HepG2 (cell line): ENCODE data around the gene APOA1. TPM values are rescaled to one million over a fixed set of nuclear protein-coding genes. Genes with fewer than 3 reads are reported as not detected.

Experiments
- FOXC1 ChIP-seq: sonication (generic); formaldehyde crosslinking; IDR thresholded peaks from 2 replicates; pipeline ENCODE4 v1.8.0; 2022; ENCODE audit warnings: mild to moderate bottlenecking, missing genetic modification reagents, borderline replicate concordance
- KDM6A ChIP-seq: IDR thresholded peaks from 2 replicates; pipeline ENCODE4 v1.6.1; 2016; ENCODE audit warnings: low read depth
- SIN3B ChIP-seq: fragments of 150-350 bp; IDR thresholded peaks from 2 replicates; pipeline ENCODE4 v1.6.1; 2014; ENCODE audit warnings: low read length
- ZFX ChIP-seq: sonication (generic); formaldehyde crosslinking; IDR thresholded peaks from 2 replicates; pipeline ENCODE4 v1.4.0; 2020; ENCODE audit warnings: mild to moderate bottlenecking, low read depth, missing genetic modification reagents, moderate library complexity
- ZNF275 ChIP-seq: sonication (generic); formaldehyde crosslinking; IDR thresholded peaks from 2 replicates; pipeline ENCODE4 v1.8.0; 2022; ENCODE audit warnings: missing genetic modification reagents, mild to moderate bottlenecking, inconsistent platforms, borderline replicate concordance
- ZNF281 ChIP-seq: sonication (generic); formaldehyde crosslinking; IDR thresholded peaks from 2 replicates; pipeline ENCODE4 v1.4.0; 2020; ENCODE audit warnings: missing genetic modification reagents, borderline replicate concordance
- polyA plus RNA-seq, 8 experiments: library from polyadenylated mRNA; depleted of rRNA in 3 of 8; stranded (reverse) in 7 of 8; unstranded in 1 of 8; fragments of >200 nt; fragmentation: Illumina TruSeq in 4 of 8; extraction: Trizol in 4 of 8; gene quantifications; 2 replicates each; pipeline versions ENCODE4 v1.2.1 to v1.2.3, GENCODE V29; 2011 to 2016; ENCODE audit warnings: low read depth in 4 of 8, missing spikeins in 1 of 8, mixed read lengths in 1 of 8; ENCODE audit not compliant: insufficient read depth in 1 of 8
- total RNA-seq, 5 experiments: library from RNA; depleted of rRNA; stranded (reverse); fragments of >200 nt; fragmentation: Illumina TruSeq; extraction: Trizol; gene quantifications; 2 replicates each; pipeline ENCODE4 v1.2.3, GENCODE V29; 2016; ENCODE audit warnings: low read depth in 1 of 5
- TF ChIP-seq, protein P1 (sequence below): sonication (generic); formaldehyde crosslinking; IDR thresholded peaks from 2 replicates; pipeline ENCODE4 v1.5.1; 2020; ENCODE audit warnings: mild to moderate bottlenecking, missing genetic modification reagents
- TF ChIP-seq, protein P2 (sequence below): IDR thresholded peaks from 2 replicates; pipeline ENCODE4 v1.4.0; 2020; ENCODE audit warnings: mild to moderate bottlenecking, missing genetic modification reagents
- TF ChIP-seq, protein P3 (sequence below): sonication (generic); formaldehyde crosslinking; conservative IDR thresholded peaks from 2 replicates; pipeline ENCODE4 v1.4.0; 2020; ENCODE audit warnings: mild to moderate bottlenecking, missing genetic modification reagents, moderate library complexity
- TF ChIP-seq, protein P4 (sequence below): sonication (generic); formaldehyde crosslinking; IDR thresholded peaks from 2 replicates; pipeline ENCODE4 v1.5.1; 2020; ENCODE audit warnings: mild to moderate bottlenecking, moderate library complexity, missing genetic modification reagents

APOA1 gene
- total and polyA plus RNA-seq, 2 of the 13 experiments (the other 11 are each of a cell fraction or from before 2014, with no cell fraction given): 1,973 to 5,485 TPM

- TF ChIP-seq, protein P1, sequence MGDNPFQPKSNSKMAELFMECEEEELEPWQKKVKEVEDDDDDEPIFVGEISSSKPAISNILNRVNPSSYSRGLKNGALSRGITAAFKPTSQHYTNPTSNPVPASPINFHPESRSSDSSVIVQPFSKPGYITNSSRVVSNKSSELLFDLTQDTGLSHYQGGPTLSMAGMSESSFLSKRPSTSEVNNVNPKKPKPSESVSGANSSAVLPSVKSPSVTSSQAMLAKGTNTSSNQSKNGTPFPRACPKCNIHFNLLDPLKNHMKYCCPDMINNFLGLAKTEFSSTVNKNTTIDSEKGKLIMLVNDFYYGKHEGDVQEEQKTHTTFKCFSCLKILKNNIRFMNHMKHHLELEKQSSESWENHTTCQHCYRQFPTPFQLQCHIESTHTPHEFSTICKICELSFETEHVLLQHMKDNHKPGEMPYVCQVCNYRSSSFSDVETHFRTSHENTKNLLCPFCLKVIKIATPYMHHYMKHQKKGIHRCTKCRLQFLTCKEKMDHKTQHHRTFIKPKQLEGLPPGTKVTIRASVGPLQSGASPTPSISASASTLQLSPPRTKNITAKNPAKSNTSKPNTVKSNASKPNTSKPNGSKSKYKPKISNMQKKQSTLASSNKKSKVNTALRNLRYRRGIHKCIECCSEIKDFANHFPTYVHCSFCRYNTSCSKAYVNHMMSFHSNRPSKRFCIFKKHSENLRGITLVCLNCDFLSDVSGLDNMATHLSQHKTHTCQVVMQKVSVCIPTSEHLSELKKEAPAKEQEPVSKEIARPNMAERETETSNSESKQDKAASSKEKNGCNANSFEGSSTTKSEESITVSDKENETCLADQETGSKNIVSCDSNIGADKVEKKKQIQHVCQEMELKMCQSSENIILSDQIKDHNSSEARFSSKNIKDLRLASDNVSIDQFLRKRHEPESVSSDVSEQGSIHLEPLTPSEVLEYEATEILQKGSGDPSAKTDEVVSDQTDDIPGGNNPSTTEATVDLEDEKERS (CRISPR knock-in tag): no peak
- TF ChIP-seq SIN3B: no peak
- TF ChIP-seq, protein P2, sequence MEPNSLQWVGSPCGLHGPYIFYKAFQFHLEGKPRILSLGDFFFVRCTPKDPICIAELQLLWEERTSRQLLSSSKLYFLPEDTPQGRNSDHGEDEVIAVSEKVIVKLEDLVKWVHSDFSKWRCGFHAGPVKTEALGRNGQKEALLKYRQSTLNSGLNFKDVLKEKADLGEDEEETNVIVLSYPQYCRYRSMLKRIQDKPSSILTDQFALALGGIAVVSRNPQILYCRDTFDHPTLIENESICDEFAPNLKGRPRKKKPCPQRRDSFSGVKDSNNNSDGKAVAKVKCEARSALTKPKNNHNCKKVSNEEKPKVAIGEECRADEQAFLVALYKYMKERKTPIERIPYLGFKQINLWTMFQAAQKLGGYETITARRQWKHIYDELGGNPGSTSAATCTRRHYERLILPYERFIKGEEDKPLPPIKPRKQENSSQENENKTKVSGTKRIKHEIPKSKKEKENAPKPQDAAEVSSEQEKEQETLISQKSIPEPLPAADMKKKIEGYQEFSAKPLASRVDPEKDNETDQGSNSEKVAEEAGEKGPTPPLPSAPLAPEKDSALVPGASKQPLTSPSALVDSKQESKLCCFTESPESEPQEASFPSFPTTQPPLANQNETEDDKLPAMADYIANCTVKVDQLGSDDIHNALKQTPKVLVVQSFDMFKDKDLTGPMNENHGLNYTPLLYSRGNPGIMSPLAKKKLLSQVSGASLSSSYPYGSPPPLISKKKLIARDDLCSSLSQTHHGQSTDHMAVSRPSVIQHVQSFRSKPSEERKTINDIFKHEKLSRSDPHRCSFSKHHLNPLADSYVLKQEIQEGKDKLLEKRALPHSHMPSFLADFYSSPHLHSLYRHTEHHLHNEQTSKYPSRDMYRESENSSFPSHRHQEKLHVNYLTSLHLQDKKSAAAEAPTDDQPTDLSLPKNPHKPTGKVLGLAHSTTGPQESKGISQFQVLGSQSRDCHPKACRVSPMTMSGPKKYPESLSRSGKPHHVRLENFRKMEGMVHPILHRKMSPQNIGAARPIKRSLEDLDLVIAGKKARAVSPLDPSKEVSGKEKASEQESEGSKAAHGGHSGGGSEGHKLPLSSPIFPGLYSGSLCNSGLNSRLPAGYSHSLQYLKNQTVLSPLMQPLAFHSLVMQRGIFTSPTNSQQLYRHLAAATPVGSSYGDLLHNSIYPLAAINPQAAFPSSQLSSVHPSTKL: peak; percentile 67; the same call in 1 of the 2 replicates
- peak; percentile 57; the same call in 1 of the 2 replicates for TF ChIP-seq KDM6A (CRISPR knock-in tag)
- TF ChIP-seq FOXC1 (CRISPR knock-in tag): peak; percentile 77
- TF ChIP-seq ZFX (CRISPR knock-in tag): peak; percentile 75
- TF ChIP-seq, protein P3, sequence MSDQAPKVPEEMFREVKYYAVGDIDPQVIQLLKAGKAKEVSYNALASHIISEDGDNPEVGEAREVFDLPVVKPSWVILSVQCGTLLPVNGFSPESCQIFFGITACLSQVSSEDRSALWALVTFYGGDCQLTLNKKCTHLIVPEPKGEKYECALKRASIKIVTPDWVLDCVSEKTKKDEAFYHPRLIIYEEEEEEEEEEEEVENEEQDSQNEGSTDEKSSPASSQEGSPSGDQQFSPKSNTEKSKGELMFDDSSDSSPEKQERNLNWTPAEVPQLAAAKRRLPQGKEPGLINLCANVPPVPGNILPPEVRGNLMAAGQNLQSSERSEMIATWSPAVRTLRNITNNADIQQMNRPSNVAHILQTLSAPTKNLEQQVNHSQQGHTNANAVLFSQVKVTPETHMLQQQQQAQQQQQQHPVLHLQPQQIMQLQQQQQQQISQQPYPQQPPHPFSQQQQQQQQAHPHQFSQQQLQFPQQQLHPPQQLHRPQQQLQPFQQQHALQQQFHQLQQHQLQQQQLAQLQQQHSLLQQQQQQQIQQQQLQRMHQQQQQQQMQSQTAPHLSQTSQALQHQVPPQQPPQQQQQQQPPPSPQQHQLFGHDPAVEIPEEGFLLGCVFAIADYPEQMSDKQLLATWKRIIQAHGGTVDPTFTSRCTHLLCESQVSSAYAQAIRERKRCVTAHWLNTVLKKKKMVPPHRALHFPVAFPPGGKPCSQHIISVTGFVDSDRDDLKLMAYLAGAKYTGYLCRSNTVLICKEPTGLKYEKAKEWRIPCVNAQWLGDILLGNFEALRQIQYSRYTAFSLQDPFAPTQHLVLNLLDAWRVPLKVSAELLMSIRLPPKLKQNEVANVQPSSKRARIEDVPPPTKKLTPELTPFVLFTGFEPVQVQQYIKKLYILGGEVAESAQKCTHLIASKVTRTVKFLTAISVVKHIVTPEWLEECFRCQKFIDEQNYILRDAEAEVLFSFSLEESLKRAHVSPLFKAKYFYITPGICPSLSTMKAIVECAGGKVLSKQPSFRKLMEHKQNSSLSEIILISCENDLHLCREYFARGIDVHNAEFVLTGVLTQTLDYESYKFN (CRISPR knock-in tag): peak; percentile 89
- TF ChIP-seq, protein P4, sequence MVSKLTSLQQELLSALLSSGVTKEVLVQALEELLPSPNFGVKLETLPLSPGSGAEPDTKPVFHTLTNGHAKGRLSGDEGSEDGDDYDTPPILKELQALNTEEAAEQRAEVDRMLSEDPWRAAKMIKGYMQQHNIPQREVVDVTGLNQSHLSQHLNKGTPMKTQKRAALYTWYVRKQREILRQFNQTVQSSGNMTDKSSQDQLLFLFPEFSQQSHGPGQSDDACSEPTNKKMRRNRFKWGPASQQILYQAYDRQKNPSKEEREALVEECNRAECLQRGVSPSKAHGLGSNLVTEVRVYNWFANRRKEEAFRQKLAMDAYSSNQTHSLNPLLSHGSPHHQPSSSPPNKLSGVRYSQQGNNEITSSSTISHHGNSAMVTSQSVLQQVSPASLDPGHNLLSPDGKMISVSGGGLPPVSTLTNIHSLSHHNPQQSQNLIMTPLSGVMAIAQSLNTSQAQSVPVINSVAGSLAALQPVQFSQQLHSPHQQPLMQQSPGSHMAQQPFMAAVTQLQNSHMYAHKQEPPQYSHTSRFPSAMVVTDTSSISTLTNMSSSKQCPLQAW (CRISPR knock-in tag): peak; percentile 36; the same call in 1 of the 2 replicates
- 0 out of 2 replicates have a peak, but pooled peaks have one; percentile 1 for TF ChIP-seq ZNF275
- TF ChIP-seq ZNF281: peak; percentile 77; the same call in 1 of the 2 replicates
These were observed 7.8 kb downstream of the APOA1 start, which contains the start of gene APOC3 (continued) for GRCh38 chr11:116829525-116830183.
